Astrocyte of the cerebellum (primary cell): ENCODE results near the gene NEK11.

ENCODE experiments used
- DNase-seq: peaks from one replicate; pipeline ENCODE4 v3.0.0-alpha.2; 2011; ENCODE audit warnings: low read depth
- H3K4me3 ChIP-seq: 2 replicates; pipeline ENCODE4 v1.5.1; 2011; ENCODE audit warnings: mild to moderate bottlenecking, low read depth, low read length, moderate library complexity
- in situ Hi-C: cut with HindIII; loops from 2 replicates; pipeline ENCODE4 v1.10.0; 2017; ENCODE audit warnings: low sequenced_read_pairs
- TF ChIP-seq, protein P1 (sequence below): IDR thresholded peaks from 2 replicates; pipeline ENCODE4 v1.5.1; 2012; ENCODE audit warnings: low read length, low read depth, moderate library complexity, mild to moderate bottlenecking; ENCODE audit errors: missing control alignments

NEK11 gene

DNA sequence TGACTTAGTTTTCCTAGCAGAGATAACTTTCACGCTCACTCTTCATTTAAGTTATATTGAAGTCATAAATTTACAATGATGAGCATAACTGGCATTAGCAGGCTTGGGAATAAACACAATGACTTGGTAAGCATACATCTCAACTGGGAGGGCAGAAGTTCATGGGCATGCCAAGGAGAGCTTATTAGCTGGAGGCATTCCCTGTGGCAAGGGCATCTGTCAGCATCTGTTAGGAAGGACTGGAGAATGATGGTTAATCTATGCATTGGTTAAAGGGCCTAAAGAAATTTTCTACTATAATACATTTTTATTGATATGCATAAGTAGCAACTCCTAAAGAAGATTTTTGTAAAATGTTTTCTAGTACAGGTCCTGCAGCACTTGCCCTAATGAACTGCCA is 52.4 kb downstream of the NEK11 start:
- H3K4me3 ChIP-seq: no peak overlapping the region
- TF ChIP-seq, protein P1, sequence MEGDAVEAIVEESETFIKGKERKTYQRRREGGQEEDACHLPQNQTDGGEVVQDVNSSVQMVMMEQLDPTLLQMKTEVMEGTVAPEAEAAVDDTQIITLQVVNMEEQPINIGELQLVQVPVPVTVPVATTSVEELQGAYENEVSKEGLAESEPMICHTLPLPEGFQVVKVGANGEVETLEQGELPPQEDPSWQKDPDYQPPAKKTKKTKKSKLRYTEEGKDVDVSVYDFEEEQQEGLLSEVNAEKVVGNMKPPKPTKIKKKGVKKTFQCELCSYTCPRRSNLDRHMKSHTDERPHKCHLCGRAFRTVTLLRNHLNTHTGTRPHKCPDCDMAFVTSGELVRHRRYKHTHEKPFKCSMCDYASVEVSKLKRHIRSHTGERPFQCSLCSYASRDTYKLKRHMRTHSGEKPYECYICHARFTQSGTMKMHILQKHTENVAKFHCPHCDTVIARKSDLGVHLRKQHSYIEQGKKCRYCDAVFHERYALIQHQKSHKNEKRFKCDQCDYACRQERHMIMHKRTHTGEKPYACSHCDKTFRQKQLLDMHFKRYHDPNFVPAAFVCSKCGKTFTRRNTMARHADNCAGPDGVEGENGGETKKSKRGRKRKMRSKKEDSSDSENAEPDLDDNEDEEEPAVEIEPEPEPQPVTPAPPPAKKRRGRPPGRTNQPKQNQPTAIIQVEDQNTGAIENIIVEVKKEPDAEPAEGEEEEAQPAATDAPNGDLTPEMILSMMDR: no peak
- no peak for DNase-seq
- in situ Hi-C loops: no loop called here

DNA sequence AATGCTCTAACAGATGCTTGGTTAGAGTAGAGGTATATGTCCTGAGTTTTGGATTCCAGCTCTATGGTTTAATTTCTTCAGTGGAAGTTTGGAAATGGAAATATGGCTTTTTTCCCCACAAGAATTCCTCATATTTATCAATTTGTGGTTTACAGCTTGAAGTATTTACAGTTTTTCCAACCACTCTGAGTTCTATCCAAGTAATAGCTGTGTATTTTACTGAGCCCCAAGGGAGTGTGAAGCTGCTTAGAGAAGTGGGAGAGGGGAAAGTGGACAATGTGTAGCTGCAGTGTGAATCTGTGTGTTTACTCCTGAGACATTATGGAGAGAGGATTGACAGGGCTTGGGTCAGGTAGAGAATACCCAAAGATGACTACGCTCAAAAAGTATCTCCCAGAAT is 54.5 kb downstream of the NEK11 start:
- peak; percentile 46 for DNase-seq
- in situ Hi-C loops: no loop called here
- TF ChIP-seq, protein P1: no peak
- no peak overlapping the region for H3K4me3 ChIP-seq

- in situ Hi-C loops: no loop called here
- H3K4me3 ChIP-seq: no peak overlapping the region
- DNase-seq: no peak
- TF ChIP-seq, protein P1: no peak
These were observed 55.6 kb downstream of the NEK11 start for GRCh38 chr3:131082246-131082645.

DNA sequence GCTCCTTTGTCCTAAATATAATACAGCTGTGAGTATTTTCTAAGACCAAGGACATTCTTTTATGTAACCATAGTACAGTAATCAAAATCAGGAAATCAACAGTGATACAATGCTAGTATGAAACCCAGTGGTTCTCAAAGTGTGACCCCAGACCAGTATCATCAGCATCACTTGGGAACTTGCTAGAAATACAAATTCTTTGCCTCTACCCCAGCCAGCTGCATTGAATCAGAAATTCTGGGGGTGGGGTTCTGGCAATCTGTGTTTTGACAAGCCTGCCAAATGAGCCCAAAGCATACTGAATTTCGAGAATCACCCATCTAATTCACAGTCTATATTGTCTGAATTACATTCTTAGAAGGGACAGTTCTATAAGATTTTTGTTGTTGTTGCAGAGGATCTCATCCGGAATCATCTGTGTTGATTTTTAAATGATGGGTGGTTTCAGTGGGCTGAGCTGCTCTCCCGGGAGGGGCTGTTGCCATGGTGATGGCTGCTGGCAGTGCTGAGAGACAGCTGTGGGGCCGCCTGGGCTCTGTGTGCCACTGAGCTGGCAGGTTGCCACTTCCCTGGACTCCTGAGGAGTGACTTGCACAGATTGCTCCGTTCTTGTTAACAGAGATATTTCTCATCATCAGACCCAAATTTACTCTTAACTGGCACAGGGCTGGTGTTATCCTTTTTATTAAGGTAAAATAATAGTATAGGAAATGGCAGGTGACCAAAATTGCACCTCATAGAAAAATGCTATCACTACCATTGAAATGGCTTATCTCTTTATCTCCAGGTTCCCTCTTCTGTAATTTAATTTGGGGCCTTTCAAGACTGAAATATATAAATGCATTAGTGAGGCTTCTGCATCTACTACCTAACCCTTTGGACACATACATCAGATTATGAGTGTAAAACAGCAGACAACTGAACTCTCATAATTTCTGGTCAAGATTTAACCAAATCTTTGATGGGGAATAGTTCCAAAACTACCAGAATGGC is 56.5 kb downstream of the NEK11 start:
- in situ Hi-C loops: no loop called here
- TF ChIP-seq, protein P1: no peak
- DNase-seq: no peak

GRCh38 chr3:131091768-131092167 is 65.1 kb downstream of the NEK11 start:
- peak; percentile 15 for DNase-seq
- TF ChIP-seq, protein P1: no peak
- in situ Hi-C loops: no loop called here
- no peak overlapping the region for H3K4me3 ChIP-seq

More for the DNA sequence above, 56.5 kb downstream of the NEK11 start:
- H3K4me3 ChIP-seq: no peak overlapping the region

DNA sequence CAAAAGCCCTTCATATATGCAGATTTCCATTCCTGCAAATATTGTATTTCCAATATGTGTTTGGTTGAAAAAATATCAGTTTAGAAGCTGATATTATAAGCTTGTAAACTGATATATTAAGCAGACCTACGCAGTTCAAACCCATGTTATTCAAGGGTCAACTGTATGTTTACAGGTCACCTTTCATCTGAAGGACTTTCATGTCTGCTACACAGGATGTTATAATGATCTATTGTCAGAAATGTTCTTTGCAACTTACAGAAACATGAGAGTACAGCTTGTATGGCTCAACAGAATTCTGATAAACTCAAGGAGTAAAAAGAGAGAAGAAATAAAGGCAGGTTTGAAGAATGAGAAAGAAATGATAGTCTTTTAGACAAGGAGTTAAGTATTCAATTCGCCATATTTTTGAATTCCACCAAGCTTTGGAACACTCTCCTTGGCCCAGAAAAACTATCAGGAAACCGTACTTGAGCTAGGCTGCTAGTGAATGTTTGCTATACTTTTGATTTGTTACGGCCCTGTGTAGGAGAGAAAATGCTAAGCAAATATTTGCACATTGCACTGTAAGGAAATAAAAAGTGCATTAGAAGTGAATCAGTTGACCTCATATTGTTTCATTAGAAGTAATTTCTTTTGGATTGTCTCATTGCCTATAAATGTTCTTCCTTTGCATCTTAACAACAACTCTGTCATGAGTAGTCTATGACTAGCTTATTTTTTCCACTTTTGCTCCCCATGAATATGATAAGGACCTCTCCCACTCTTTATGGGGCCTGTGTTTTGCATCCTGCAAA is 81.2 kb downstream of the NEK11 start:
- in situ Hi-C loops: no loop called here
- TF ChIP-seq, protein P1: no peak
- DNase-seq: no peak
- no peak overlapping the region for H3K4me3 ChIP-seq
